HCT116 (cell line): ENCODE data around the gene CRISPLD2.

Experiments
- CEBPB ChIP-seq: IDR thresholded peaks from 2 replicates; pipeline ENCODE4 v1.6.1; 2012; ENCODE audit warnings: low read depth
- ELF1 ChIP-seq: IDR thresholded peaks from 2 replicates; pipeline ENCODE4 v1.6.1; 2012; ENCODE audit warnings: low read depth, borderline replicate concordance
- EZH2 ChIP-seq: fragments of 200-600 bp; sonication (generic); IDR thresholded peaks from 2 replicates; pipeline ENCODE4 v1.6.1; 2017; ENCODE audit warnings: antibody characterized with exemption, mixed run types
- EZH2phosphoT487 ChIP-seq: fragments of 200-600 bp; IDR thresholded peaks from 2 replicates; pipeline ENCODE4 v1.6.1; 2018; ENCODE audit warnings: antibody characterized with exemption, borderline replicate concordance
- POLR2AphosphoS5 ChIP-seq: IDR thresholded peaks from 2 replicates; pipeline ENCODE4 v1.6.1; 2011; ENCODE audit warnings: mild to moderate bottlenecking, low read depth, low read length, moderate library complexity
- RAD21 ChIP-seq: IDR thresholded peaks from 2 replicates; pipeline ENCODE4 v1.6.1; 2012; ENCODE audit warnings: low read depth, mild to moderate bottlenecking
- SIN3A ChIP-seq: IDR thresholded peaks from 2 replicates; pipeline ENCODE4 v1.6.1; 2012; ENCODE audit warnings: low read depth
- SP1 ChIP-seq: IDR thresholded peaks from 2 replicates; pipeline ENCODE4 v1.6.1; 2012; ENCODE audit warnings: low read depth
- SRF ChIP-seq: IDR thresholded peaks from 2 replicates; pipeline ENCODE4 v1.6.1; 2012; ENCODE audit warnings: low read depth
- YY1 ChIP-seq: IDR thresholded peaks from 2 replicates; pipeline ENCODE4 v1.6.1; 2011; ENCODE audit warnings: low read length, low read depth, moderate library complexity, mild to moderate bottlenecking; ENCODE audit not compliant: insufficient replicate concordance; ENCODE audit errors: extremely low read depth
- TF ChIP-seq, protein P1 (sequence below), 3 experiments: fragments of 200-600 bp in 1 of 3; sonication (generic) in 1 of 3; IDR thresholded peaks in 2 of 3; conservative IDR thresholded peaks in 1 of 3; 2 replicates each; pipeline ENCODE4 v1.5.1; 2012 to 2017; ENCODE audit warnings: low read depth in 2 of 3, low read length in 2 of 3, antibody characterized with exemption in 1 of 3, borderline replicate concordance in 1 of 3, control low read depth in 1 of 3, mild to moderate bottlenecking in 1 of 3, mixed read lengths in 1 of 3, mixed run types in 1 of 3, moderate library complexity in 1 of 3; ENCODE audit not compliant: insufficient read depth in 1 of 3
- TF ChIP-seq, protein P2 (sequence below): IDR thresholded peaks from 2 replicates; pipeline ENCODE4 v1.6.1; 2012; ENCODE audit warnings: low read depth
- TF ChIP-seq, protein P3 (sequence below): IDR thresholded peaks from 2 replicates; pipeline ENCODE4 v1.6.1; 2012
- TF ChIP-seq, protein P4 (sequence below): IDR thresholded peaks from 2 replicates; pipeline ENCODE4 v1.6.1; 2012

DNA sequence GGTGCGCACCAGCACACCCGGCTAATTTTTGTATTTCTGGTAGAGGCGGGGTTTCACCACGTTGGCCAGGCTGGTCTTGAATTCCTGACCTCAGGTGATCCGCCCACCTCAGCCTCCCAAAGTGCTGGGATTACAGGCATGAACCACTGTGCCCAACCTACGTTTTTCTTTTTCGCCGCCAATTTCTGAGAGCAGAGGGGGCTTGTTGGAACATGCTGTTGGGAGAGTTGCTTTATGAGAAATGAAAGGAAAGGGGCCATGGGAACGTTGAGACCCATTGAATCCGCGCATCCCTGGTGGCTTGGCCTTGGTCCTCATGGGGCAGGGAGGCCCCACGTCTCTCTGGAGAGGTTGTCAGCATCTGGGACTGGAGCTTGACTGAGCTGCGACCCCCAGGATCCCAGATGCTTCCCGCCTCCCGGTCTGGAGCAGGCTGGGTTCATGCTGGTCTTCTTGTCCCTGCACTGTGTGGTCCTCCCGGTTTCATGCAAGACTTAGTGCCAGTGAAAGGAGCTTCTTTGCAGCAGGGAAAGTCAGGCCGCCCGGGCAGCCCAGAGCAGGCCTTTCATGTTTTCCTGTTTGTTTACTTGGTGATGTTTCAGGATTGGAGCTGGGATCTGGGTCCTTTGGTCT is 22.8 kb downstream of the CRISPLD2 start:
- TF ChIP-seq, protein P1, sequence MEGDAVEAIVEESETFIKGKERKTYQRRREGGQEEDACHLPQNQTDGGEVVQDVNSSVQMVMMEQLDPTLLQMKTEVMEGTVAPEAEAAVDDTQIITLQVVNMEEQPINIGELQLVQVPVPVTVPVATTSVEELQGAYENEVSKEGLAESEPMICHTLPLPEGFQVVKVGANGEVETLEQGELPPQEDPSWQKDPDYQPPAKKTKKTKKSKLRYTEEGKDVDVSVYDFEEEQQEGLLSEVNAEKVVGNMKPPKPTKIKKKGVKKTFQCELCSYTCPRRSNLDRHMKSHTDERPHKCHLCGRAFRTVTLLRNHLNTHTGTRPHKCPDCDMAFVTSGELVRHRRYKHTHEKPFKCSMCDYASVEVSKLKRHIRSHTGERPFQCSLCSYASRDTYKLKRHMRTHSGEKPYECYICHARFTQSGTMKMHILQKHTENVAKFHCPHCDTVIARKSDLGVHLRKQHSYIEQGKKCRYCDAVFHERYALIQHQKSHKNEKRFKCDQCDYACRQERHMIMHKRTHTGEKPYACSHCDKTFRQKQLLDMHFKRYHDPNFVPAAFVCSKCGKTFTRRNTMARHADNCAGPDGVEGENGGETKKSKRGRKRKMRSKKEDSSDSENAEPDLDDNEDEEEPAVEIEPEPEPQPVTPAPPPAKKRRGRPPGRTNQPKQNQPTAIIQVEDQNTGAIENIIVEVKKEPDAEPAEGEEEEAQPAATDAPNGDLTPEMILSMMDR (IDR thresholded peaks at IDR 0.05 in 2 of 3, conservative IDR thresholded peaks at IDR 0.05 in 1 of 3; ENCODE audit: borderline replicate concordance in 1 of 3, insufficient read depth in 1 of 3, low read depth in 2 of 3, low read length in 2 of 3): no peak
- TF ChIP-seq, protein P2, sequence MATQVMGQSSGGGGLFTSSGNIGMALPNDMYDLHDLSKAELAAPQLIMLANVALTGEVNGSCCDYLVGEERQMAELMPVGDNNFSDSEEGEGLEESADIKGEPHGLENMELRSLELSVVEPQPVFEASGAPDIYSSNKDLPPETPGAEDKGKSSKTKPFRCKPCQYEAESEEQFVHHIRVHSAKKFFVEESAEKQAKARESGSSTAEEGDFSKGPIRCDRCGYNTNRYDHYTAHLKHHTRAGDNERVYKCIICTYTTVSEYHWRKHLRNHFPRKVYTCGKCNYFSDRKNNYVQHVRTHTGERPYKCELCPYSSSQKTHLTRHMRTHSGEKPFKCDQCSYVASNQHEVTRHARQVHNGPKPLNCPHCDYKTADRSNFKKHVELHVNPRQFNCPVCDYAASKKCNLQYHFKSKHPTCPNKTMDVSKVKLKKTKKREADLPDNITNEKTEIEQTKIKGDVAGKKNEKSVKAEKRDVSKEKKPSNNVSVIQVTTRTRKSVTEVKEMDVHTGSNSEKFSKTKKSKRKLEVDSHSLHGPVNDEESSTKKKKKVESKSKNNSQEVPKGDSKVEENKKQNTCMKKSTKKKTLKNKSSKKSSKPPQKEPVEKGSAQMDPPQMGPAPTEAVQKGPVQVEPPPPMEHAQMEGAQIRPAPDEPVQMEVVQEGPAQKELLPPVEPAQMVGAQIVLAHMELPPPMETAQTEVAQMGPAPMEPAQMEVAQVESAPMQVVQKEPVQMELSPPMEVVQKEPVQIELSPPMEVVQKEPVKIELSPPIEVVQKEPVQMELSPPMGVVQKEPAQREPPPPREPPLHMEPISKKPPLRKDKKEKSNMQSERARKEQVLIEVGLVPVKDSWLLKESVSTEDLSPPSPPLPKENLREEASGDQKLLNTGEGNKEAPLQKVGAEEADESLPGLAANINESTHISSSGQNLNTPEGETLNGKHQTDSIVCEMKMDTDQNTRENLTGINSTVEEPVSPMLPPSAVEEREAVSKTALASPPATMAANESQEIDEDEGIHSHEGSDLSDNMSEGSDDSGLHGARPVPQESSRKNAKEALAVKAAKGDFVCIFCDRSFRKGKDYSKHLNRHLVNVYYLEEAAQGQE: no peak
- TF ChIP-seq POLR2AphosphoS5: no peak
- TF ChIP-seq RAD21: no peak
- no peak for TF ChIP-seq YY1
- TF ChIP-seq SRF: no peak
- TF ChIP-seq EZH2: no peak
- no peak for TF ChIP-seq SP1
- TF ChIP-seq CEBPB: no peak
- TF ChIP-seq EZH2phosphoT487: no peak
- TF ChIP-seq, protein P3, sequence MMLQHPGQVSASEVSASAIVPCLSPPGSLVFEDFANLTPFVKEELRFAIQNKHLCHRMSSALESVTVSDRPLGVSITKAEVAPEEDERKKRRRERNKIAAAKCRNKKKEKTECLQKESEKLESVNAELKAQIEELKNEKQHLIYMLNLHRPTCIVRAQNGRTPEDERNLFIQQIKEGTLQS: no peak
- no peak for TF ChIP-seq SIN3A
- no peak for TF ChIP-seq ELF1
- TF ChIP-seq, protein P4, sequence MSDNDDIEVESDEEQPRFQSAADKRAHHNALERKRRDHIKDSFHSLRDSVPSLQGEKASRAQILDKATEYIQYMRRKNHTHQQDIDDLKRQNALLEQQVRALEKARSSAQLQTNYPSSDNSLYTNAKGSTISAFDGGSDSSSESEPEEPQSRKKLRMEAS: no peak
